ENCODE measurements around the gene CSNK2A3.

DNA sequence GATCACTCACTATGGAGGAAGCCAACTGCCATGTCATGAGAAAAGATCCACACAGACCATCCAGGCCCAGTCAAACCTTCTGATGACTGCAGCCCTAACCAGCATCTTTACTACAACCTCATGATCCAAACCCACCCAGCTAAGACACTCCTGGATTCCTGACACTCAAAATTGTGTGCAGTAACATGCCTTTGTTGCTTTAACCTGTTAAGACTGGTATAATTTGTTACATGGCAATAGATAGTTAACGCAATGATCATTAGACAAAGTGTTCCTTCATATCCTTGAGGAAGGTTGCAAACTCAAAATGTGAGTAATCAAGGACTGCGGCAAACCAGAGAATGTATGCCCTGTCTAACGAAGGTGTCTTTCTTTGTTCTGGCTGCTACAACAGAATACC, 47.1 kb upstream of the CSNK2A3 start:
- TF ChIP-seq, protein P1, sequence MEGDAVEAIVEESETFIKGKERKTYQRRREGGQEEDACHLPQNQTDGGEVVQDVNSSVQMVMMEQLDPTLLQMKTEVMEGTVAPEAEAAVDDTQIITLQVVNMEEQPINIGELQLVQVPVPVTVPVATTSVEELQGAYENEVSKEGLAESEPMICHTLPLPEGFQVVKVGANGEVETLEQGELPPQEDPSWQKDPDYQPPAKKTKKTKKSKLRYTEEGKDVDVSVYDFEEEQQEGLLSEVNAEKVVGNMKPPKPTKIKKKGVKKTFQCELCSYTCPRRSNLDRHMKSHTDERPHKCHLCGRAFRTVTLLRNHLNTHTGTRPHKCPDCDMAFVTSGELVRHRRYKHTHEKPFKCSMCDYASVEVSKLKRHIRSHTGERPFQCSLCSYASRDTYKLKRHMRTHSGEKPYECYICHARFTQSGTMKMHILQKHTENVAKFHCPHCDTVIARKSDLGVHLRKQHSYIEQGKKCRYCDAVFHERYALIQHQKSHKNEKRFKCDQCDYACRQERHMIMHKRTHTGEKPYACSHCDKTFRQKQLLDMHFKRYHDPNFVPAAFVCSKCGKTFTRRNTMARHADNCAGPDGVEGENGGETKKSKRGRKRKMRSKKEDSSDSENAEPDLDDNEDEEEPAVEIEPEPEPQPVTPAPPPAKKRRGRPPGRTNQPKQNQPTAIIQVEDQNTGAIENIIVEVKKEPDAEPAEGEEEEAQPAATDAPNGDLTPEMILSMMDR (IDR thresholded peaks at IDR 0.05 in 8 of 11, conservative IDR thresholded peaks at IDR 0.05 in 3 of 11), result no peak
- TF ChIP-seq POLR2AphosphoS5 (IDR thresholded peaks at IDR 0.05) (no peak), POLR2A (IDR thresholded peaks at IDR 0.05) (no peak)

All from spleen (tissue), 7 donors.